Measurements from ENCODE around the gene HCFC1R1. TPM values are rescaled to one million over a fixed set of nuclear protein-coding genes. Genes with fewer than 3 reads are reported as not detected.
"Not testable (repeated sequence)": the region's sequence is repeated elsewhere in the genome, so short reads cannot be mapped to it uniquely, and the experiment has no call there.

Gene HCFC1R1
- total RNA-seq, 6 experiments from 2014 or later: 9.7 to 14.6 (median 12.1) TPM

- intact Hi-C loops (cut with DNase I): no loop called here
- no peaks in the 10 kb centered on the region for H3K36me3 ChIP-seq
- no peak overlapping the region for H3K4me3 ChIP-seq
- no peaks in the 10 kb centered on the region for H3K27me3 ChIP-seq
- no peak overlapping the region for H3K27ac ChIP-seq
- WGBS (ENCODE audit: insufficient coverage, low coverage, low lambda C conversion rate, missing lambda C conversion rate): 87% methylated on average over 10 of the region's 19 CpGs
- TF ChIP-seq POLR2A (IDR thresholded peaks at IDR 0.05) (no peak), CTCF (IDR thresholded peaks at IDR 0.05) (no peak)
- DNase-seq (no peak), ATAC-seq (no peak)
- peaks cover 0 to 17% (median 3%) of the 10 kb centered on the region in 4 donors for H3K4me1 ChIP-seq
- no peaks in the 10 kb centered on the region for H3K9me3 ChIP-seq
Measured at GRCh38 chr16:3056336-3057180, 32.8 kb upstream of the HCFC1R1 start.

- 65% methylated on average over 2 of the region's 9 CpGs for WGBS (ENCODE audit: insufficient coverage, low coverage, low lambda C conversion rate, missing lambda C conversion rate)
- H3K27me3 ChIP-seq; H3K9me3 ChIP-seq; intact Hi-C loops (cut with DNase I); DNase-seq; H3K4me3 ChIP-seq; ATAC-seq; H3K36me3 ChIP-seq: not testable (repeated sequence)
- Histone ChIP-seq H3K4me1 (peaks cover 0 to 17% (median 3%) of the 10 kb centered on the region in 4 donors), H3K27ac (peak overlapping the region in 1 of 3 donors; percentile 4)
Measured at GRCh38 chr16:3055734-3056115, 32.0 kb upstream of the HCFC1R1 start.

- DNase-seq (no peak), ATAC-seq (no peak)
- Histone ChIP-seq H3K27me3 (no peaks in the 10 kb centered on the region), H3K4me1 (peaks cover 0 to 12% (median 2%) of the 10 kb centered on the region in 4 donors), H3K36me3 (no peaks in the 10 kb centered on the region), H3K27ac (peak overlapping the region in 1 of 3 donors; percentile 4), H3K4me3 (no peak overlapping the region), H3K9me3 (no peaks in the 10 kb centered on the region)
- intact Hi-C loops (cut with DNase I): no loop called here
- WGBS (ENCODE audit: insufficient coverage, low coverage, low lambda C conversion rate, missing lambda C conversion rate): 67% methylated on average over 10 of the region's 17 CpGs
- TF ChIP-seq CTCF (IDR thresholded peaks at IDR 0.05) (no peak), POLR2A (IDR thresholded peaks at IDR 0.05) (no peak)
Measured at GRCh38 chr16:3054965-3055733, 31.4 kb upstream of the HCFC1R1 start.

- ATAC-seq; intact Hi-C loops (cut with DNase I); DNase-seq; H3K4me3 ChIP-seq; H3K36me3 ChIP-seq; H3K4me1 ChIP-seq; H3K27me3 ChIP-seq; H3K9me3 ChIP-seq; H3K27ac ChIP-seq: not testable (repeated sequence)
- 60% methylated on average over 3 of the region's 13 CpGs for WGBS (ENCODE audit: insufficient coverage, low coverage, low lambda C conversion rate, missing lambda C conversion rate)
Measured at GRCh38 chr16:3053330-3053710, 29.6 kb upstream of the HCFC1R1 start.

GRCh38 chr16:3052571-3053329, 29.0 kb upstream of the HCFC1R1 start:
- H3K4me1 ChIP-seq; DNase-seq; H3K4me3 ChIP-seq; H3K36me3 ChIP-seq; H3K9me3 ChIP-seq; H3K27ac ChIP-seq; intact Hi-C loops (cut with DNase I); H3K27me3 ChIP-seq: not testable (repeated sequence)
- WGBS (ENCODE audit: insufficient coverage, low coverage, low lambda C conversion rate, missing lambda C conversion rate): 90% methylated on average over 2 of the region's 12 CpGs
- ATAC-seq: peak in 2 of 4 donors; percentile 20 to 21
